ENCODE results near the gene ECD. TPM values are rescaled to one million over a fixed set of nuclear protein-coding genes. Genes with fewer than 3 reads are reported as not detected.

ECD gene
- total and polyA plus RNA-seq, 10 of the 15 experiments (the other 5 are each of a cell fraction or from before 2014, with no cell fraction given) = 27.3 to 61.6 (median 44.0) TPM

DNA sequence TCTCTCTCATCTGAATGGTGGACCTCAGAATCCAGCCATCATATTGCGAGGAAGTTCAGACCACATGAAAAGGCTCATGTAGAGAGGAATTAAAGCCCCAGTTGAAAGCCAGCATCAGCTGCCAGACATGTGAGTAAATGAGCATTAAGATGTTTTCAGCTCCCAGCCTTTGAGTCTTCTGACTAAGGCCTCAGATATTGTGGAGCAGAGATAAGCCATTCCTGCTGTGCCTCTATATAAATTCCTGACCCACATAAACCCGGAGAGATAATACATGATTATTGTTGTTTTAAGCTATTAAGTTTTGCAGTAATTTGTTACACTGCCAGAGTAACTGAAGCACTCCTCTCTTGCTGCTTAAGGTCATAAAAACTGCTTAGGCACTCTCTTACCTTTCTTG lies 14.8 kb upstream of the ECD start:
- H4K20me1 ChIP-seq (ENCODE audit: control insufficient read depth, insufficient read depth) = no peaks in the 10 kb centered on the region
- RAD21 ChIA-PET (ENCODE audit: unreplicated experiment) = interaction anchor here (0.6 kb wide), 1 partner anchor 703 kb away, joined by 3 read pairs; no protein-coding TSS in a partner anchor
- in situ Hi-C loops (cut with MboI) = no loop called here
- peaks cover 0 to 7% of the 10 kb centered on the region in 2 experiments; a peak in 1 of 4 replicates for H3K36me3 ChIP-seq (ENCODE audit: control insufficient read depth in 2 of 2, insufficient read depth in 2 of 2, low read length in 1 of 2)
- no peak for DNase-seq (ENCODE audit: low read depth, low spot score)
- 95% methylated on average over 2 of the region's 2 CpGs for WGBS (ENCODE audit: insufficient coverage, insufficient replicate concordance, low lambda C conversion rate, missing lambda C conversion rate)
- H3K4me1 ChIP-seq (ENCODE audit: control insufficient read depth, insufficient read depth, low read length) = no peaks in the 10 kb centered on the region
- ATAC-seq = no peak
- no TSS peak for BruUV-seq (replicated peaks)
- no peak overlapping the region for H3K27ac ChIP-seq (ENCODE audit: control insufficient read depth, insufficient read depth)
- CTCF ChIA-PET = interaction anchor here (0.6 to 1.3 kb wide), 3 partner anchors 8 to 463 kb away, joined by 3 to 4 read pairs (median 3); no protein-coding TSS in a partner anchor
- H3K79me2 ChIP-seq (ENCODE audit: control insufficient read depth, insufficient read depth, low read length) = no peaks in the 10 kb centered on the region
- no peaks in the 10 kb centered on the region for H3K27me3 ChIP-seq (replicated peaks in 1 of 2; ENCODE audit: control insufficient read depth in 2 of 2, insufficient read depth in 2 of 2, low read length in 1 of 2)
- no peak overlapping the region for H2AFZ ChIP-seq (ENCODE audit: control insufficient read depth, low read depth, low read length)
- H3K9me3 ChIP-seq (replicated peaks; ENCODE audit: control insufficient read depth, insufficient read depth, low read length) = no peaks in the 10 kb centered on the region
- FAIRE-seq = no peak
- POLR2A ChIA-PET = interaction anchor here (0.6 kb wide), 1 partner anchor 566 kb away, joined by 3 read pairs; no protein-coding TSS in a partner anchor
- SMC1A ChIA-PET (ENCODE audit: uncharacterized antibody, unreplicated experiment) = interaction anchor here (1.0 kb wide), 1 partner anchor 13 kb away, joined by 3 read pairs; no protein-coding TSS in a partner anchor
- no peak overlapping the region for H3K9ac ChIP-seq (ENCODE audit: control insufficient read depth, insufficient read depth, low read length)
- H3K4me3 ChIP-seq = no peak overlapping the region
- TF ChIP-seq RFX5 (IDR thresholded peaks at IDR 0.05; ENCODE audit: low read depth, low read length) (no peak), ETV6 (conservative IDR thresholded peaks at IDR 0.05 in 1 of 2, IDR thresholded peaks at IDR 0.05 in 1 of 2; ENCODE audit: borderline replicate concordance in 1 of 2, low read depth in 1 of 2) (no peak)
- H3K4me2 ChIP-seq (ENCODE audit: control insufficient read depth, insufficient read depth) = no peak overlapping the region
- intact Hi-C loops (cut with micrococcal nuclease; ENCODE audit: unreplicated experiment) = no loop called here

- in situ Hi-C loops (cut with MboI) = no loop called here
- SMC1A ChIA-PET (ENCODE audit: uncharacterized antibody, unreplicated experiment) = no interaction called here
- RAD21 ChIA-PET (ENCODE audit: unreplicated experiment) = no interaction called here
- no peak for ATAC-seq
- Histone ChIP-seq H2AFZ (ENCODE audit: control insufficient read depth, low read depth, low read length) (no peak overlapping the region), H3K4me2 (ENCODE audit: control insufficient read depth, insufficient read depth) (no peak overlapping the region), H3K79me2 (ENCODE audit: control insufficient read depth, insufficient read depth, low read length) (peaks cover under 1% of the 10 kb centered on the region; the same call in 1 of the 2 replicates), H4K20me1 (ENCODE audit: control insufficient read depth, insufficient read depth) (no peaks in the 10 kb centered on the region), H3K4me1 (ENCODE audit: control insufficient read depth, insufficient read depth, low read length) (no peaks in the 10 kb centered on the region), H3K4me3 (no peak overlapping the region), H3K9ac (ENCODE audit: control insufficient read depth, insufficient read depth, low read length) (no peak overlapping the region), H3K9me3 (replicated peaks; ENCODE audit: control insufficient read depth, insufficient read depth, low read length) (no peaks in the 10 kb centered on the region), H3K27ac (ENCODE audit: control insufficient read depth, insufficient read depth) (no peak overlapping the region), H3K36me3 (ENCODE audit: control insufficient read depth in 2 of 2, insufficient read depth in 2 of 2, low read length in 1 of 2) (no peaks in the 10 kb centered on the region), H3K27me3 (replicated peaks in 1 of 2; ENCODE audit: control insufficient read depth in 2 of 2, insufficient read depth in 2 of 2, low read length in 1 of 2) (no peaks in the 10 kb centered on the region)
- intact Hi-C loops (cut with micrococcal nuclease; ENCODE audit: unreplicated experiment) = no loop called here
- POLR2A ChIA-PET = no interaction called here
- TF ChIP-seq DPF2 (IDR thresholded peaks at IDR 0.05) (no peak), USF2 (IDR thresholded peaks at IDR 0.05; ENCODE audit: borderline replicate concordance, low read depth, low read length) (no peak), SMAD5 (IDR thresholded peaks at IDR 0.05; ENCODE audit: low read depth) (no peak)
- no peak for DNase-seq (ENCODE audit: low read depth, low spot score)
- CTCF ChIA-PET = interaction anchor here (1.3 kb wide), 1 partner anchor 9 kb away, joined by 4 read pairs; no protein-coding TSS in a partner anchor
- BruUV-seq (replicated peaks) = no TSS peak
- FAIRE-seq = no peak
- WGBS (ENCODE audit: insufficient coverage, insufficient replicate concordance, low lambda C conversion rate, missing lambda C conversion rate) = 100% methylated on average over 1 of the region's 1 CpG
These were observed 6.5 kb upstream of the ECD start for GRCh38 chr10:73174148-73174925.
